Stimulated activated naive CD8-positive, alpha-beta T cell treated with anti-CD3 and anti-CD28 coated beads, Interleukin-15, amount 100 ng/mL, for 72 hours (primary cell): ENCODE measurements around the gene PLCB4.

ENCODE experiments used
- ATAC-seq: fragments of 150-1000 bp; cut with Tn5 transposase; 2 replicates; pipeline ENCODE4 v1.10.0; 2021; ENCODE audit warnings: mild to moderate bottlenecking, moderate library complexity
- DNase-seq, 2 donors: peaks; one replicate each; pipeline ENCODE4 v3.0.0; 2021 to 2022
- H3K27ac Mint-ChIP-seq, 2 donors: one replicate each; pipeline ENCODE4 v1.8.0; 2022; ENCODE audit warnings: mild to moderate bottlenecking in 2 of 2, mixed read lengths in 2 of 2, moderate library complexity in 2 of 2
- H3K27me3 Mint-ChIP-seq: one replicate; pipeline ENCODE4 v1.8.0; 2022; ENCODE audit warnings: mixed read lengths
- H3K4me1 Mint-ChIP-seq: one replicate; pipeline ENCODE4 v1.8.0; 2022; ENCODE audit warnings: mild to moderate bottlenecking, mixed read lengths
- H3K4me3 Mint-ChIP-seq, 2 donors: one replicate each; pipeline ENCODE4 v1.8.0; 2022; ENCODE audit warnings: mild to moderate bottlenecking in 2 of 2, mixed read lengths in 2 of 2, moderate library complexity in 1 of 2
- H3K9me3 Mint-ChIP-seq, 2 donors: one replicate each; pipeline ENCODE4 v1.8.0; 2022; ENCODE audit warnings: mixed read lengths in 2 of 2

Gene PLCB4

DNA sequence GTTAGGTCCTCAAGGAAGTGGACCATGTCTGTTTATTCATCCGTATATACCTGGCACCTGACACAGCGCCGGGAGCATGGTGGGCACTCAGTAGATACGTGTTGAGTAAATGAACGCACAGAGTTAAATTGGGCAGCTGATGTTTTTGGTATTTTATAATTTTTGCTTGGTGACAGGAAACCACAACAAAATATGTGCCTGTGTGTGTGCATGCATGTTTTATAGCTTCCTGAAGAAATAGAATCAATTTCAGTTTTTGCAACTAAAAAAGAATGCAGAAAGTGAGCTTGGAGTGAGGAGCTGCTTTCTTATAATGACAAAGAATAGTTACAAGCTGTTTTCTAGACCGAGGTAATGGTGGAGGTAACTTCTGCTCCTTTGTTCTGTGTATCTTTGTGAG lies 91.4 kb downstream of the PLCB4 start:
- H3K9me3 Mint-ChIP-seq = peaks cover 0 to 8% of the 10 kb centered on the region in 2 donors
- DNase-seq = no peak
- peaks cover 8% of the 10 kb centered on the region for H3K4me1 Mint-ChIP-seq
- no peak overlapping the region for H3K27ac Mint-ChIP-seq
- no peak overlapping the region for H3K4me3 Mint-ChIP-seq
- H3K27me3 Mint-ChIP-seq = peaks cover 12% of the 10 kb centered on the region
- ATAC-seq = no peak

DNA sequence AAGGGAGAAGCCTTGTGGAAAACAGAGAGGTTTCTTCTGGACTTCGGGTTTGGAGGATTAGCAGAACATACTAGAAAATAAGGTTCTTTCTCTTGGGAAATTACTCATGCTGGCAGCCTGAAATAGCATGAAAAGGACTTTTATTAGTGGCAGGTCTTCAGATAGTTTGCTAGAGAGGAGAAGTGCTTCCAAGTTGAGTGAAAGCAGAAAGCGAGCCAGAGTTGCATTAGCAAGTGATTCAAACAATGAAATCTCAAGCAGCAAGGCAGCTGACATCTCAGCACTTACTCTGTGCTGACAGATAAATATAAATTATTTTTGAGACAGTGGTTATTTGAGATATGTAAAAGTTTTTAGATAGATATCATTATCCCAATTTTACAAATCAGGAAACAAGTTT lies 91.9 kb downstream of the PLCB4 start:
- ATAC-seq = no peak
- no peak for DNase-seq
- peaks cover 8% of the 10 kb centered on the region for H3K4me1 Mint-ChIP-seq
- no peak overlapping the region for H3K27ac Mint-ChIP-seq
- H3K27me3 Mint-ChIP-seq = peaks cover 12% of the 10 kb centered on the region
- H3K4me3 Mint-ChIP-seq = no peak overlapping the region
- H3K9me3 Mint-ChIP-seq = peaks cover 0 to 3% of the 10 kb centered on the region in 2 donors

DNA sequence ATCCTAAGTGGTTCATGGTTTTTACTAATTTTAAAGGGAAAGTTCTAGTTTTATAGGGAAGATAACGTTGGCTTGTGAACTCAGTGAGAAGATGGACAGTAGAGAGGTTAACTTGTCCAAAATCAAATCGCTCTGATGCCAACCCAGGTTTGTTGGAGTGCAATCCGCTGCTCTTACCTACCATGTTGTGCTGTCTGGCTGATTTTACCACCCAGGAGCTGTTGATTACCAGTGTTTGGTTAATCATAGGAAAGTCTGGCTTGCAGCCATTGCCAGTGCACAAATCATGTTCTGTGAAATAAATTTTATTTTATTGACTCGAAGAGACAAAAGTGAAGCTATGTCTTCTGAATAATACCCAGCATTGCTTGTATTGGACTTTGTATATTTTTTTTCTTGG lies 92.4 kb downstream of the PLCB4 start:
- peaks cover 12% of the 10 kb centered on the region for H3K27me3 Mint-ChIP-seq
- no peaks in the 10 kb centered on the region for H3K9me3 Mint-ChIP-seq
- no peak overlapping the region for H3K4me3 Mint-ChIP-seq
- no peak overlapping the region for H3K27ac Mint-ChIP-seq
- ATAC-seq (no peak), DNase-seq (no peak)
- peaks cover 8% of the 10 kb centered on the region for H3K4me1 Mint-ChIP-seq

DNA sequence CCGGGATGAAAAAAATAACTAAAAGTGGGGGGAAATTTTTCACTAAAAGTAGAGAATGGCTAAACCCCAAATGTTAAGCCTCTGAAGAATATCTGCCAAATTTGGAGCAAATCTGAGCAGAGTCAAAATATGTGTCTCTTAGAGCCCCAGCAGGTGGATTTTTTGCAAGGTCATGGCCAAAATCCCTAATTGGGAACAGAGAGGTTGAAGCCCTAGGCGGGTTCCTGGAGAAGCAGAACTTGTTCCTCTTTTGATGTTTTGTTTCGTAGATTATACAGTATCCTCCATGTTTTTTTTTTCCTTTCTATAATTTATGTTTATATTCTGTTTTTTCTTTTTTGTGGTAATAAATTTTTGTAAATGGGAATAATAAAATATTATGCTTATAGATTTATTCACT lies 94.4 kb downstream of the PLCB4 start:
- Mint-ChIP-seq H3K4me3 (no peak overlapping the region), H3K27ac (no peak overlapping the region), H3K4me1 (peaks cover 8% of the 10 kb centered on the region), H3K27me3 (peaks cover 12% of the 10 kb centered on the region), H3K9me3 (no peaks in the 10 kb centered on the region)
- DNase-seq (no peak), ATAC-seq (no peak)

DNA sequence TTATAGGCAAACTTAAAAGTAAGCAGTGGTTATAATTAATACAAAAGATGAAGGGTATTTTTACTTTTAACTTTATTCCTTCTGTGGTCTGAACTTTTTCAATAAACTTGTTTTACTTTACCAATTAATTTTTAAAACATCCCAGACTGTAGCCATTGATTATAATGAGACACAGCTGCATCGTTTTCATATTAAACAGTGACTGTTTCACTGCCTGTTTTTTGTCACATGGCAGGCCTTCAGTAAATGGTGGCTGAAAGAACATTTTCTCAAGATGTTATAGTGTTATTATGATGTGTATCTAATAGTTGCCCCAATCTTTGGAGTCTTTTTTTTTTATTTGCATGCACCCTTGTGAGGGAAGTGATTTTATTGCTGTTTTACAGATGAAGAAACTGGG lies 95.1 kb downstream of the PLCB4 start:
- H3K27ac Mint-ChIP-seq = no peak overlapping the region
- H3K9me3 Mint-ChIP-seq = no peaks in the 10 kb centered on the region
- H3K4me1 Mint-ChIP-seq = peaks cover 8% of the 10 kb centered on the region
- no peak overlapping the region for H3K4me3 Mint-ChIP-seq
- H3K27me3 Mint-ChIP-seq = peaks cover 12% of the 10 kb centered on the region
- ATAC-seq (no peak), DNase-seq (no peak)

DNA sequence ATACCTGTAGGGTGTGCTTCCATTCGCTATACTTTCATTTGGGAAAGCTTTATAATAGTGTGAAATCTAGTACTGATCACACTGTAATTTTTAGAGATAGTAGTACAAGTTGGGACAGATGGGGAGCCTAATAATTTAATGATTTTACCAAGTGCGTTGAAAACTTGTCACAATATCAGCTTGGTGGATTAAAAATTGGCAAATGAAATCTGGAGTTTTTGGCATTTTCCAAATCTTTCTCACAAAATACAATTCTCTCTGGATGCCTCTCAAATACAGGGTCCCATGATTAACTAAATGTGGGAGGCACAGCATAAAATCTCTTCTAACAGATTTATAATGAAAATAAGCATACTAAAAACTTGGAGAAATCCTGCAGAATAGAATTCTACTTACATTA lies 96.4 kb downstream of the PLCB4 start:
- Mint-ChIP-seq H3K4me3 (no peak overlapping the region), H3K27me3 (peaks cover 9% of the 10 kb centered on the region), H3K9me3 (no peaks in the 10 kb centered on the region), H3K27ac (no peak overlapping the region), H3K4me1 (peaks cover 6% of the 10 kb centered on the region)
- no peak for DNase-seq
- ATAC-seq = no peak

DNA sequence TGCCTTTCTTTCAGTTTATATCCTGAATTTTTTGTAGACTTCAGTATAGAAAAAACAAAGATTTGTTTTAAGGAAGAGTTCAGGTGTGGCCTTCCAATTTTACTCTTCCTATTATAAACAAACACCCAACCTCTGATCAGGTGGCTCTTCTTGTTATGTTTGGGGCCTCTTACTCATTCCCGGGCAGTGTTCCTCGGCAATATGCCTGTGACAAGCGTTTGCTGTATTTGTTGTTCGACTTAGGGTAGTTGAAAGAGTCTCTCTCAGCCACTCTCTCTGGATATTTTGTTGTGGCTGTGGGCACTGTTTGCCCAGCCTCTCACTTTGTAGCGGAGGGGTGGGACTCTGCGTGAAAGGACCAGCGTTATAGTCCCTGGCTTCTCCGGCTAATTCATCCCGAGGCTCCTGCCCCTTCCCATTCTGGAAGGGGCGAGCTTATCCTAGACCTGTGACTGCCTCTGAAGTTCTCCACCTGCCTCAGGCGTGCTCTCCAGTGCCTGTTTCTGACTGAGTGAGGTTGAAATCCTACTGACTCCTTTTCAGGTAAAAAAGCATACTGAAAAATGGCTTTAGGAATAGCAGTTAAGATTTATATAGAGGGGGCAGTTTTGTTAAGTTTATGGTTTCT lies 97.4 kb downstream of the PLCB4 start:
- H3K27me3 Mint-ChIP-seq = no peaks in the 10 kb centered on the region
- H3K9me3 Mint-ChIP-seq = no peaks in the 10 kb centered on the region
- H3K27ac Mint-ChIP-seq = peak overlapping the region in 1 of 2 donors; percentile 27
- DNase-seq (no peak), ATAC-seq (no peak)
- no peaks in the 10 kb centered on the region for H3K4me1 Mint-ChIP-seq
- no peak overlapping the region for H3K4me3 Mint-ChIP-seq

DNA sequence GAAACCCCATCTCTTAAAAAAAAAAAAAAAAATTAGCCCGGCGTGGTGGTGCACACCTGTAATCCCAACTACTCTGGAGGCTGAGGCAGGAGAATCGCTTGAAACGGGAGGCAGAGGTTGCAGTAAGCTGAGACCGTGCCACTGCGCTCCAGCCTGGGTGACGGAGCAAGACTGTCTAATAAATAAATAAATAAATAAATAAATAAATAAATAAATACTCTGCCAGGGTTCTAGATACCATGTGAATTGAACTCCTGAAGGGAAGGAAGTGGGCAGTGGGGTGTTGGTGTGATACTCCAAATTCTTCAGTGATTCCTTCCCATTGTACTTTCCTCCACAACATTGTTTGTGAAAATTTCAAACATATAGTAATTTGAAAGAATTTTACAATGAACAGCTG lies 100.5 kb downstream of the PLCB4 start:
- Mint-ChIP-seq H3K27me3 (no peaks in the 10 kb centered on the region), H3K9me3 (no peaks in the 10 kb centered on the region), H3K4me3 (no peak overlapping the region), H3K4me1 (no peaks in the 10 kb centered on the region), H3K27ac (no peak overlapping the region)
- DNase-seq (no peak), ATAC-seq (no peak)

DNA sequence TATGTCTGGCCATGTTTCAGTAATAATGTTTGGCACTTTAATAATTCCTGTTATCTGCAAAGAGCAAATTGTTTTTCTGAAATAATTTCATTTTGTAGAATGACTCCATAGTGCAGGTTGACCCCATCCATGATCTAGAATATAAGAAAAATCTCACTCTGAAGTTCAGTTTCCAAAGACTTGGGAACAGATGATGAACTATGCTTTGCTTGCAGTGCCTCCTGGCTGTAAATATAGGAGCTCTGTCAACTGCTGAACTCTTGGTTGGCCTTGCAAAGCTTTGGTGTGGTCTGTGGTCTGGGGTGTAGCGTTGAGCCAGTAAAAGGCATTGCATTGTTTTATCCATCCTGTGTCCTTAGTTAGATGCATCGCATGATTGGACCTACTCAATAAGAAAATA lies 104.0 kb downstream of the PLCB4 start:
- H3K27me3 Mint-ChIP-seq = no peaks in the 10 kb centered on the region
- no peak overlapping the region for H3K27ac Mint-ChIP-seq
- H3K4me1 Mint-ChIP-seq = no peaks in the 10 kb centered on the region
- no peak for DNase-seq
- no peak for ATAC-seq
- H3K4me3 Mint-ChIP-seq = no peak overlapping the region
- no peaks in the 10 kb centered on the region for H3K9me3 Mint-ChIP-seq

DNA sequence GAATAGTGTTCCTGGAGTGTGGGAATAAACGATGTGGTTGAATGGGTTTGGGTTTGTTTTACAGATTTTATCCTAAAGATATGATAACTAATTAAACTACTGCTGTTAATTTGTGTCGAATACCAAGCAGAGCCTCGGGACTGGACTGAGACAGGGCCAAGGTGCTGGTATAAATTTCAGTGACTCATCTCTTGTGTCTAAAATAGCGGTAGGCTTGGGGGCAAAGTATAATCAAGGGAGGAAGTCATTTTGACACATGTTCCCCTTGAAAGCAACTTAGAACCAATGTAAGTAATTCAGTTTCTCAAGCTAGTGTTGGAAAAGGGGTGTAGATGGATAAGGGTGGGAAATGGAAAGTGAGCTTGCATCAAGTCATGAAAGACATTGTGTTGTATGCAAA lies 108.4 kb downstream of the PLCB4 start:
- Mint-ChIP-seq H3K9me3 (peaks cover 5 to 7% of the 10 kb centered on the region in 2 donors), H3K4me3 (no peak overlapping the region), H3K27ac (no peak overlapping the region), H3K4me1 (no peaks in the 10 kb centered on the region), H3K27me3 (no peaks in the 10 kb centered on the region)
- DNase-seq = no peak
- ATAC-seq = no peak

DNA sequence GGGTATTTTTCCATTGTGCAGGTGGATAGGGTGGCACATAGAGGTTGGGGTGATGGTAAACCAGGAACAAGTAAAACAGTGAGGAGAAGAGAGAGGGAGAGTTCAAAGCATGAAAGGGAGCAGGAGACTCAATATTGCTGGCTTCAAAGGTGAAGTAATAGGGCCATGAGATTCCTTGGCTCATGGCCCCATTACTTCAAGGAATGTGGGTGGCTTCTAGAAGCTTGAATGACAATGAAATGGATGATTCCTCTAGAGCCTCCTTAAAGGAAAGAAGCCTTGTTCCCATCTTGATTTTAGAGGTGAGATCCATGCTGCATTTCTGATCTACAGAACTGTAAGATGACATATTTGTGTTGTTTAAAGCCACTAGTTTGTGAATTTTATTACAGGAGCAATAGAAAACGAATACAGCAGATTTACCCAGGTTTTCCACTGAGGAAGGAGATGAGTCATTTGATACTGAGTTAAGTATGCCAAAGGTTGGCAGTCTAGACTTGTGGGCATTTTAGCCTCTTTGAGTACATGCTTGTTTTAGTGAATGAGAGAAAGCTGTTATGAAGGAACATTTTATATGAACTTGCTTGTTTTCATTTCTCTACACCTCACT lies 110.4 kb downstream of the PLCB4 start:
- no peak overlapping the region for H3K27ac Mint-ChIP-seq
- no peaks in the 10 kb centered on the region for H3K4me1 Mint-ChIP-seq
- DNase-seq (no peak), ATAC-seq (no peak)
- no peak overlapping the region for H3K4me3 Mint-ChIP-seq
- peaks cover 5 to 7% of the 10 kb centered on the region in 2 donors for H3K9me3 Mint-ChIP-seq
- no peaks in the 10 kb centered on the region for H3K27me3 Mint-ChIP-seq

DNA sequence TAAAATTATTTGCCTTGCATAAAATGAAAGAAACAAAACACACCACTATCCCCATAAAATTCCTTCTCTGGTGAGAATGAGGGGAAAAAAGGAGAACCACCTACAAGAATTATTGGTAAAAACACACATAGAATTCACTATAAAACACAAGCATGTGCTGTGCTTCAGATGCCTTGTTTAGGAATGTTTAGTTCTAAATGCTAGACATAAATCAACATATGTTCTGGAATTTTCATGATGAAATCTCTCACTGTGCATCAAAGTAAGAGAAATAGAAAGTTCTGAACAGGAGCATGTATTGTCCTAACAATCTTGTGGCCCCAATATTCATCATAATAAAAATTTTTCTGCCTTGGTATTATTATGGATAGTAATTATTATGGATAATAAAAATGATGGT lies 111.0 kb downstream of the PLCB4 start:
- Mint-ChIP-seq H3K4me1 (no peaks in the 10 kb centered on the region), H3K27ac (no peak overlapping the region), H3K9me3 (peaks cover 5 to 7% of the 10 kb centered on the region in 2 donors), H3K27me3 (no peaks in the 10 kb centered on the region), H3K4me3 (no peak overlapping the region)
- DNase-seq (no peak), ATAC-seq (no peak)

DNA sequence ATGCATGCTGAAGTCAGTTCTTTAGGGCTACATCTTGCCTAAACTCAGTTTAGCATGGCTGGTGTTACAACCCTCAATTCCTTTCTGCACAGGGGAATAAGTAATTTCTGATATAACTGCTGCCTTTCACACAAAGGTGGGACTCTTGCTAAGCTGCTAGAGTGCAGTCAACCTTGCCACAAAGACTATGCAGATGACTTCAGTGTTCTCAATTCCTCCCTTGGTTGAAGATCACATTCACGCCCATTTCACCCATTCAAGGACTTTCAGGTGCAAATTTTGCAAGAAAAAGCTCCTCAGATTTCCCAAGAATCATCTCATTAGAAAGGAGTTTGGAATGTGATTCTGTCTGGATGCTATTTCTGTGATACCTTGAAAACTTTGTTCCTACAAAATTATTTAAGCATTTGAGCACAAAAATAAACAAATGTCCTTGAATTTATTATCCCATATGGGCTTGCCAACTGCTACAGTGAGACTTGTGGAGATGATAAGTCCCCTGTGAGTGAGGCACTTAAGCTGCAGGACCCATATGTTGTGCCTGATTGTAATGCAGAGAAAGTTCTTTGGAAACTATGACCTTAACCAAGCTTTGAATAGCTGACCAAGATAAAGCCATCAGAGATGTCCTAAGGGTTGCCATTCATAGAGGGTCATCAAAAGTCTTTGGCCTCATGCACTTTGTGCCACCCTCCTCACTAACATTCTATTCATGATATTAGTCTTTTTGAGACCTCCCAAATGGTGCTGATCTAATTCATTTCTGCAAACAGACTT lies 111.8 kb downstream of the PLCB4 start:
- no peak overlapping the region for H3K27ac Mint-ChIP-seq
- H3K9me3 Mint-ChIP-seq = peaks cover 5 to 14% of the 10 kb centered on the region in 2 donors
- H3K4me1 Mint-ChIP-seq = no peaks in the 10 kb centered on the region
- no peak overlapping the region for H3K4me3 Mint-ChIP-seq
- no peak for ATAC-seq
- no peak for DNase-seq
- H3K27me3 Mint-ChIP-seq = no peaks in the 10 kb centered on the region

DNA sequence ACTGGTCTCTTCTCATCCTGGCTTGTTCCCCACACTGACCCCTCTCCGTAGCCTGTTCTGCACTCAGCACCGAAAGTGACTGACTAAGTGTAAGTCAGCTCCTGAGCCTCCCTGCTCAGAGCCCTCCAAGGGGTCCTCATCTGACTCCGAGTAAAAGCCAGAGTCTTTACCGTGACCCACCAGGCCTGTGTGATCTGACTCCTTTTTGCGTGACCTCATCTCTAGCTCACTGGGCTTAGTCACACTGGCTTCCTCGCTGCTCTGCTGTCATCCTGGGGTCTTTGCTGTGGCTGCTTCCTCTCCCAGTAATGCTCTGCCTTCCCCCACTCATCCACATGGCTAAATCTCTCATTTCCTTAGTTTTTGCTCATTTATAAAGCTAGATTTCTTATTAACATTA lies 116.6 kb downstream of the PLCB4 start:
- Mint-ChIP-seq H3K9me3 (peaks cover 5 to 14% of the 10 kb centered on the region in 2 donors), H3K27me3 (no peaks in the 10 kb centered on the region), H3K4me1 (no peaks in the 10 kb centered on the region), H3K4me3 (no peak overlapping the region), H3K27ac (no peak overlapping the region)
- DNase-seq (no peak), ATAC-seq (no peak)

DNA sequence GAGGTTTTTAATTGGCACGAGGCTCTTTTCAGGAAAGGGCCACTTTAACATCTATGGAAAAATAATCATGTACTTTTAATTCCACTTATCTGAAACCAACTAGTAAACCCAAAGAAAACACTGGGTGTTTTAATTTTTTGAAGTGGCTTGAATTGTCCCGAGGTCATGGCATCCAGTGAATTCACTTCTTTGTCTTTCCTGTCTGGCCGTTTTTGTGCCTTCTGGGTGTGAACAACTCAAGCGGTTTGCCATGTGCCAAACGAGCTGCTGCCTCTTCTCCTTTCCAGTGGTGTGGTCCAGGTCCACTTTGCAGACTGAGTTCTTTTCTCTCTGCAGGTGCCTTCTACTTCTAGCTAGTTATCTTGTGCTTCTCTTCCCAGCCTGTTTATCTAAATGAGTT lies 117.5 kb downstream of the PLCB4 start:
- H3K27ac Mint-ChIP-seq = peak overlapping the region in 1 of 2 donors; percentile 61
- H3K4me3 Mint-ChIP-seq = no peak overlapping the region
- H3K27me3 Mint-ChIP-seq = no peaks in the 10 kb centered on the region

DNA sequence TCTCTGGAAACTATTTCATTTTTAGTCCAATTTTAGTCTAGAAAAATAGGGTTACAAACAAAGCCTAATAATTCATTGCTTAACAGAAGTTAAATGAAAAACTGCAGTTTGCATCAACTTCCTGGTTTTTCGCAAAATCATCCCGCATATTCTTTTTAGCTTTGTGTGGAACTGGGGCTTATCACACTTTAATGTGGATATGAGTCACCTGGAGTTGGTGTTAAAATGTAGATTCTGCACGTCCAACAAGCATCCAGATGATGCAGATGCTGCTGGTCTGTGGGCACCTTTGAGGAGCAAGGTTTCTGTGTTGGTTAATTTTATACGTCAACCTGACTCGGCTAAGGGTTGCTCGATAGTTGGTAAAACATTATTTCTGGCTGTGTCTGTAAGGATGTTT lies 126.1 kb downstream of the PLCB4 start:
- H3K4me3 Mint-ChIP-seq = no peak overlapping the region
- H3K9me3 Mint-ChIP-seq = peaks cover 0 to 5% of the 10 kb centered on the region in 2 donors
- no peak overlapping the region for H3K27ac Mint-ChIP-seq
- ATAC-seq (no peak), DNase-seq (no peak)
- no peaks in the 10 kb centered on the region for H3K4me1 Mint-ChIP-seq
- no peaks in the 10 kb centered on the region for H3K27me3 Mint-ChIP-seq

More for the DNA sequence above, 117.5 kb downstream of the PLCB4 start:
- DNase-seq (no peak), ATAC-seq (no peak)
- H3K4me1 Mint-ChIP-seq = no peaks in the 10 kb centered on the region
- peaks cover 5 to 14% of the 10 kb centered on the region in 2 donors for H3K9me3 Mint-ChIP-seq
